ENCODE measurements around the gene GUCY2C.
"Not testable (repeated sequence)": the region's sequence is repeated elsewhere in the genome, so short reads cannot be mapped to it uniquely, and the experiment has no call there.

The GUCY2C gene

GRCh38 chr12:14696265-14696741, at the start of gene GUCY2C:
TSS of gene GUCY2C (minus strand) at chr12:14696599. CDS start at chr12:14696448, 151 bp downstream.
- Histone ChIP-seq H3K4me1 (ENCODE audit: control insufficient read depth, insufficient read depth, low read length) (no peaks in the 10 kb centered on the region), H3K27me3 (ENCODE audit: control insufficient read depth, insufficient read depth, low read length) (no peaks in the 10 kb centered on the region), H3K9ac (ENCODE audit: low read length) (no peak within 1 kb of the TSS), H3K4me3 (ENCODE audit: low read length) (no peak within 1 kb of the TSS), H3K9me3 (ENCODE audit: control insufficient read depth, low read length) (no peaks in the 10 kb centered on the region), H3K36me3 (ENCODE audit: control insufficient read depth, insufficient read depth, low read length) (no peaks in the 10 kb centered on the region)

- Histone ChIP-seq H3K9me3 (ENCODE audit: control insufficient read depth, low read length) (no peaks in the 10 kb centered on the region), H3K27me3 (ENCODE audit: control insufficient read depth, insufficient read depth, low read length) (no peaks in the 10 kb centered on the region), H3K4me1 (ENCODE audit: control insufficient read depth, insufficient read depth, low read length) (no peaks in the 10 kb centered on the region), H3K4me3 (ENCODE audit: low read length) (no peak overlapping the region), H3K36me3 (ENCODE audit: control insufficient read depth, insufficient read depth, low read length) (no peaks in the 10 kb centered on the region), H3K9ac (ENCODE audit: low read length) (no peak overlapping the region)
These were observed 46.7 kb upstream of the GUCY2C start for GRCh38 chr12:14743061-14743460.

- Histone ChIP-seq H3K27me3 (ENCODE audit: control insufficient read depth, insufficient read depth, low read length) (no peaks in the 10 kb centered on the region), H3K9ac (ENCODE audit: low read length) (no peak overlapping the region), H3K36me3 (ENCODE audit: control insufficient read depth, insufficient read depth, low read length) (no peaks in the 10 kb centered on the region), H3K9me3 (ENCODE audit: control insufficient read depth, low read length) (no peaks in the 10 kb centered on the region), H3K4me1 (ENCODE audit: control insufficient read depth, insufficient read depth, low read length) (no peaks in the 10 kb centered on the region), H3K4me3 (ENCODE audit: low read length) (no peak overlapping the region)
These were observed 45.5 kb upstream of the GUCY2C start for GRCh38 chr12:14741942-14742341.

DNA sequence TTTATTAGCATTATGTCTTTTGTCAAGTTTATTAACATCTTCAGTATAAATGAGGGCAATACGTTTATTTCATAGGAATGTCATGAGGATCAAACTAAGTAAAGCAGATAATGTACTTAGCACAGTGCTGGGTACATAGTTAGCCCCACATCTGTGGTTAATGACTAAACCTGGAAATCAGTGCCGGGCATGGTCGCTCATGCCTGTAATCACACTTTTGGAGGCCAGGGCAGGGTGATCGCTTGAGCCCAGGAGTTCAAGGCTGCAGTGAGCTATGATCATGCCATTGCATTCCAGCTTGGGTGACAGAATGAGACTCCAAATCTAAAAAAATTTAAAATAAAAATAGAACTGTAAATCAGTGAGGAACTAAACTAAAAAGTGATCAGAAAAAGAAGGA, 44.8 kb upstream of the GUCY2C start:
- H3K4me3 ChIP-seq (ENCODE audit: low read length) = no peak overlapping the region
- H3K9ac ChIP-seq (ENCODE audit: low read length) = no peak overlapping the region
- no peaks in the 10 kb centered on the region for H3K27me3 ChIP-seq (ENCODE audit: control insufficient read depth, insufficient read depth, low read length)
- H3K4me1 ChIP-seq (ENCODE audit: control insufficient read depth, insufficient read depth, low read length) = no peaks in the 10 kb centered on the region
- H3K36me3 ChIP-seq (ENCODE audit: control insufficient read depth, insufficient read depth, low read length) = no peaks in the 10 kb centered on the region
- H3K9me3 ChIP-seq (ENCODE audit: control insufficient read depth, low read length) = no peaks in the 10 kb centered on the region

GRCh38 chr12:14736441-14736840, 40.0 kb upstream of the GUCY2C start:
- not testable (repeated sequence) for H3K9ac ChIP-seq (ENCODE audit: low read length); H3K4me3 ChIP-seq (ENCODE audit: low read length); H3K36me3 ChIP-seq (ENCODE audit: control insufficient read depth, insufficient read depth, low read length); H3K27me3 ChIP-seq (ENCODE audit: control insufficient read depth, insufficient read depth, low read length); H3K4me1 ChIP-seq (ENCODE audit: control insufficient read depth, insufficient read depth, low read length); H3K9me3 ChIP-seq (ENCODE audit: control insufficient read depth, low read length)

DNA sequence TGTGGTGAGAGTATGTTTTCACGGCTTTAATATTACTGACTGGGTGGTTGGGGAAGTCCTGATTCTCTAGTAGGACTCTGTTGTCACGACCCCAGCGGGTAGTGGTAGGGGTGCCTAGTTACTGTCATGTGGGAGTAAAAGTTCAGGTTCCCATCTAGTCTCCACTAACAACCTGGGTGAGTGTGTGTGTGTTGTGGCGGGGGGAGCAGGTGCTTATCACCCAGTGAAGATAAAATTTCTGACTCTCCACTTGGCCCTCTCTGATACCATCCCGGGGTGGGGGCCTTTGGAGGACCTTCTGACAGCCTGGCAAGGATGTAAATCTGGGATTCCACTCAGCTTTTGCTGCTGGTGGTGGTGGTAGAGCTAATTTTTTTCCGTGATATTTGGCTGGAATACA, 35.4 kb upstream of the GUCY2C start:
- Histone ChIP-seq H3K9me3 (ENCODE audit: control insufficient read depth, low read length) (no peaks in the 10 kb centered on the region), H3K27me3 (ENCODE audit: control insufficient read depth, insufficient read depth, low read length) (no peaks in the 10 kb centered on the region), H3K4me1 (ENCODE audit: control insufficient read depth, insufficient read depth, low read length) (no peaks in the 10 kb centered on the region), H3K4me3 (ENCODE audit: low read length) (no peak overlapping the region), H3K36me3 (ENCODE audit: control insufficient read depth, insufficient read depth, low read length) (no peaks in the 10 kb centered on the region), H3K9ac (ENCODE audit: low read length) (no peak overlapping the region)

DNA sequence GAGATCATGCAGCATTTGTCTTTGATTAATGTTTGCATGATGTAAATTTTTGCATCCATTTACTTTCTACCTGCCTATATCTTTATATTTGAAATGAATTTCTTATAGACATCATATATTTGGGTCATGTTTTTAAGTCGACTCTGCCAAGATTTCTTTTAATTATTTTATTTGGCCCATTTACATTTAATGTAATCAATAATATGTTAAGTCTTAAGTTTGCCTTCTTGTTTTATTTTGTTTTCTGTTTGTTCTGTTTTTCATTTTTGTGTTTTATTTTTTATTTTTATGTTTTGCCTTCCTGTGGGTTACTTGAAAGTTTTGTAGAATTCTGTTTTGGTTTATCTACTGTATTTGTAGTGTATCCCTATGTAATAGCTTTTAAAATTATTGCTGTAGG, 33.2 kb upstream of the GUCY2C start:
- H3K4me3 ChIP-seq (ENCODE audit: low read length) = no peak overlapping the region
- no peaks in the 10 kb centered on the region for H3K4me1 ChIP-seq (ENCODE audit: control insufficient read depth, insufficient read depth, low read length)
- no peak overlapping the region for H3K9ac ChIP-seq (ENCODE audit: low read length)
- no peaks in the 10 kb centered on the region for H3K27me3 ChIP-seq (ENCODE audit: control insufficient read depth, insufficient read depth, low read length)
- no peaks in the 10 kb centered on the region for H3K36me3 ChIP-seq (ENCODE audit: control insufficient read depth, insufficient read depth, low read length)
- no peaks in the 10 kb centered on the region for H3K9me3 ChIP-seq (ENCODE audit: control insufficient read depth, low read length)

- Histone ChIP-seq H3K4me3 (ENCODE audit: low read length) (no peak overlapping the region), H3K4me1 (ENCODE audit: control insufficient read depth, insufficient read depth, low read length) (no peaks in the 10 kb centered on the region), H3K9ac (ENCODE audit: low read length) (no peak overlapping the region), H3K27me3 (ENCODE audit: control insufficient read depth, insufficient read depth, low read length) (no peaks in the 10 kb centered on the region), H3K36me3 (ENCODE audit: control insufficient read depth, insufficient read depth, low read length) (no peaks in the 10 kb centered on the region), H3K9me3 (ENCODE audit: control insufficient read depth, low read length) (no peaks in the 10 kb centered on the region)
These were observed 27.4 kb upstream of the GUCY2C start for GRCh38 chr12:14723763-14724162.

DNA sequence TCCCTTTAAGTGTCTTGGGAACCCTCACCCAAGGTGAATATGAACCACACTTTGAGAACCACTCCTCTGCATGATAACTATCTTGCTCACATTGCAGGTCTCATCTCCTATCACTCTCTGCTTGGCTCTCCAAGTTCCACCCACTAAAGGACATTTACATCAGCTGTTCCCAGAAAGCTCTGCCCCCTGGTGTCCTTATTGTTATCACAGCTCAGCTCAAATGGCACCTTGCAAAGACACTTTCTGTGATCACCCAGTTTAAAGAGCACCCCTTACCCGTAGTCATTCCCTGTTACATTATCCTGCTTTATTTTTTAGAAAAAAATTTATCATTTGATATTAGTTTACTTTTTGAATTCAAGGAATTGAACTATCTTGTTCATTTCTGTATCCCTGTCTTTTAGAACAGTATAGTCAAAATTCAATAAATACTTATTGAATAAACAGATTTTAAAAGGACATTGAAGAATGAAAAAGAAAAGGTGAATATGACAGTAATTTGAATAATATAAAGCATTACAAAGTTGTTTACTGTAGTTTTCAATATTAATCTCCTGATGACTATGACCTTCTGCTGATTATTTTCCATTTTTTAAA, 20.5 kb upstream of the GUCY2C start:
- H3K4me1 ChIP-seq (ENCODE audit: control insufficient read depth, insufficient read depth, low read length) = no peaks in the 10 kb centered on the region
- H3K9ac ChIP-seq (ENCODE audit: low read length) = no peak overlapping the region
- no peaks in the 10 kb centered on the region for H3K36me3 ChIP-seq (ENCODE audit: control insufficient read depth, insufficient read depth, low read length)
- no peak overlapping the region for H3K4me3 ChIP-seq (ENCODE audit: low read length)
- no peaks in the 10 kb centered on the region for H3K9me3 ChIP-seq (ENCODE audit: control insufficient read depth, low read length)
- no peaks in the 10 kb centered on the region for H3K27me3 ChIP-seq (ENCODE audit: control insufficient read depth, insufficient read depth, low read length)

DNA sequence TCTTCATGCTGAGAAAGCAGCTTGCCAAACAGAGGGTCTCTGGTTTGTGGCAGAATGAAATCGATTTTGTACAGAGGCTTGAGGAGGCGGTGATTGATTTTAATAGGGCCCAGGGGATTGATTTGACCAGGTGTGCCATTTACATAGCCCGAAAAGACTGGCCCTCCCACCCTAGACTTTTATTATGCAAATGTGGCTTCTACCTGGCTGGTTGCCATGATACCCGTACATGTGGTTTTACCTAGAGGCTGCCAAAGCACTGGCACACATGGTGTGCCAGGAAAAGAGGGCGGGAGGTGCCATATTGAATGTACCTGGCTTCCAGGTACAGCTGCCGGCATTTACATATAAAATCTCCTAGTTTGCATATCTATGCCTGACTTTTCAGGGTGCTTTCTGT, 18.0 kb upstream of the GUCY2C start:
- Histone ChIP-seq H3K4me1 (ENCODE audit: control insufficient read depth, insufficient read depth, low read length) (peaks cover 5% of the 10 kb centered on the region), H3K27me3 (ENCODE audit: control insufficient read depth, insufficient read depth, low read length) (no peaks in the 10 kb centered on the region), H3K36me3 (ENCODE audit: control insufficient read depth, insufficient read depth, low read length) (no peaks in the 10 kb centered on the region), H3K9ac (ENCODE audit: low read length) (no peak overlapping the region), H3K9me3 (ENCODE audit: control insufficient read depth, low read length) (no peaks in the 10 kb centered on the region), H3K4me3 (ENCODE audit: low read length) (no peak overlapping the region)

GRCh38 chr12:14710632-14711320, 14.4 kb upstream of the GUCY2C start:
- Histone ChIP-seq H3K36me3 (ENCODE audit: control insufficient read depth, insufficient read depth, low read length) (no peaks in the 10 kb centered on the region), H3K9ac (ENCODE audit: low read length) (no peak overlapping the region), H3K4me3 (ENCODE audit: low read length) (no peak overlapping the region), H3K4me1 (ENCODE audit: control insufficient read depth, insufficient read depth, low read length) (peaks cover 5% of the 10 kb centered on the region), H3K27me3 (ENCODE audit: control insufficient read depth, insufficient read depth, low read length) (no peaks in the 10 kb centered on the region), H3K9me3 (ENCODE audit: control insufficient read depth, low read length) (no peaks in the 10 kb centered on the region)

DNA sequence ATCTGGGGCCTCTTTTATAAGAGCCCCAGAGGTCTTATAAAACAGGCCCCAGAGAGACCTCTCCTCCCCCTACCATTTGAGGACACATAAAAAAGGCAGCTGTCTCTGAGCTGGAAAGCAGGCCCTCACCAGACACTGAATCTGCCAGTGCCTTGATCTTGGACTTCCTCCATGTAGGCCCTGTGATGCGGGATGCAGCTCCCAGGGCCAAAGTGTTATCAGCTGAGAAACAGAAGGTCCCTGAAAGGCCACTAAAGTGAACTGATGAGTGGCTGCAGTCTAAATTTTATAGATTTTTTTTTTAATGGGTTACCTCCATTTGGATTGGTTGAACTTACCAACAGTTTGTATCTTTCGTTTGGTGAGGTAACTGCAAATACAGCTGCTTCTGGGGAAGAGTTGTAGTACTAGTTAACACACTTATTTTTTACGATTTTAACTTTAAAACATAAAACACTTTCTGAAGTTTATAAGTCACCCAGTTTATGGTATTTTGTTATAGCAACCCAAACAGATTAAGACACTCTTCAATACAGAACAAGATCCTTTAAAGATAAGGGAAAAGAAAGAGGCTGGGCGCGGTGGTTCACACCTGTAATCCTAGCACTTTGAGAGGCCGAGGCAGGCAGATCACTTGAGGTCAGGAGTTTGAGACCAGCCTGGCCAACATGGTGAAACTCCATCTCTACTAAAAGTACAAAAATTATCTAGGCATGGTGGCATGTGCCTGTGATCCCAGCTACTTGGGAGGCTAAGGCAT, 5.6 kb upstream of the GUCY2C start:
- Histone ChIP-seq H3K4me3 (ENCODE audit: low read length) (no peak overlapping the region), H3K27me3 (ENCODE audit: control insufficient read depth, insufficient read depth, low read length) (no peaks in the 10 kb centered on the region), H3K9ac (ENCODE audit: low read length) (no peak overlapping the region), H3K36me3 (ENCODE audit: control insufficient read depth, insufficient read depth, low read length) (no peaks in the 10 kb centered on the region), H3K9me3 (ENCODE audit: control insufficient read depth, low read length) (no peaks in the 10 kb centered on the region), H3K4me1 (ENCODE audit: control insufficient read depth, insufficient read depth, low read length) (no peaks in the 10 kb centered on the region)
